Loucy (cell line): ENCODE results near the gene AMACR.

Experiments
- H2AFZ ChIP-seq: fragments of 200-600 bp; sonication (generic); 2 replicates; pipeline ENCODE4 v1.6.0; 2016; ENCODE audit warnings: antibody characterized with exemption, mild to moderate bottlenecking, low read length, moderate library complexity
- H3F3A ChIP-seq: fragments of 200-600 bp; 2 replicates; pipeline ENCODE4 v1.6.0; 2016; ENCODE audit warnings: antibody characterized with exemption, low read depth, mild to moderate bottlenecking
- H3K27me3 ChIP-seq: fragments of 200-600 bp; sonication (generic); 2 replicates; pipeline ENCODE4 v1.6.1; 2014; ENCODE audit warnings: low read length, mild to moderate bottlenecking; ENCODE audit not compliant: insufficient read depth, poor library complexity, severe bottlenecking
- H3K36me3 ChIP-seq: fragments of 200-600 bp; sonication (generic); 2 replicates; pipeline ENCODE4 v1.6.1; 2016; ENCODE audit warnings: low read length; ENCODE audit not compliant: insufficient read depth
- H3K4me1 ChIP-seq: fragments of 200-600 bp; sonication (generic); 2 replicates; pipeline ENCODE4 v1.5.1; 2014; ENCODE audit warnings: low read length, mild to moderate bottlenecking; ENCODE audit not compliant: insufficient read depth, poor library complexity, severe bottlenecking
- H3K4me2 ChIP-seq: fragments of 200-600 bp; sonication (generic); 2 replicates; pipeline ENCODE4 v1.6.0; 2014; ENCODE audit warnings: antibody characterized with exemption, low read length, low read depth, mild to moderate bottlenecking; ENCODE audit not compliant: poor library complexity, severe bottlenecking
- H3K4me3 ChIP-seq: fragments of 200-600 bp; sonication (generic); 2 replicates; pipeline ENCODE4 v1.5.1; 2014; ENCODE audit warnings: low read length, mild to moderate bottlenecking, mixed read lengths; ENCODE audit not compliant: poor library complexity, severe bottlenecking
- H3K79me2 ChIP-seq: fragments of 200-600 bp; sonication (generic); 2 replicates; pipeline ENCODE4 v1.6.1; 2014; ENCODE audit warnings: low read length; ENCODE audit not compliant: insufficient read depth
- H3K9ac ChIP-seq: fragments of 200-600 bp; sonication (generic); 2 replicates; pipeline ENCODE4 v1.6.0; 2014; ENCODE audit warnings: mild to moderate bottlenecking, low read depth, low read length, moderate library complexity; ENCODE audit not compliant: poor library complexity, severe bottlenecking
- H3K9me2 ChIP-seq: fragments of 200-600 bp; sonication (generic); replicated peaks from 2 replicates; pipeline ENCODE4 v1.6.1; 2016; ENCODE audit warnings: low read depth, low read length, mixed read lengths
- H3K9me3 ChIP-seq: fragments of 200-600 bp; sonication (generic); 2 replicates; pipeline ENCODE4 v1.6.1; 2014; ENCODE audit warnings: mild to moderate bottlenecking, antibody characterized with exemption, low read length, low read depth; ENCODE audit not compliant: insufficient read depth
- H4K20me1 ChIP-seq: fragments of 200-600 bp; sonication (generic); 2 replicates; pipeline ENCODE4 v1.6.0; 2014; ENCODE audit warnings: antibody characterized with exemption, low read length, mild to moderate bottlenecking; ENCODE audit not compliant: insufficient read depth, poor library complexity, severe bottlenecking
- CTCF ChIP-seq: fragments of 200-600 bp; sonication (generic); conservative IDR thresholded peaks from 2 replicates; pipeline ENCODE4 v1.5.1; 2014; ENCODE audit warnings: mild to moderate bottlenecking, antibody characterized with exemption, low read length
- EZH2phosphoT487 ChIP-seq: fragments of 200-600 bp; IDR thresholded peaks from 2 replicates; pipeline ENCODE4 v1.6.1; 2018; ENCODE audit warnings: antibody characterized with exemption, mild to moderate bottlenecking, moderate library complexity, borderline replicate concordance

AMACR gene

GRCh38 chr5:33937017-33937706, 70.7 kb downstream of the AMACR start:
- Histone ChIP-seq H2AFZ (no peak overlapping the region), H3K79me2 (no peaks in the 10 kb centered on the region), H4K20me1 (no peaks in the 10 kb centered on the region), H3F3A (no peaks in the 10 kb centered on the region), H3K27me3 (peaks cover 5% of the 10 kb centered on the region), H3K36me3 (no peaks in the 10 kb centered on the region), H3K9me2 (no peaks in the 10 kb centered on the region), H3K4me3 (no peak overlapping the region), H3K4me2 (no peak overlapping the region), H3K9ac (no peak overlapping the region), H3K4me1 (no peaks in the 10 kb centered on the region), H3K9me3 (no peaks in the 10 kb centered on the region)
- TF ChIP-seq CTCF, result no peak
- no peak for TF ChIP-seq EZH2phosphoT487

GRCh38 chr5:33936381-33937016, 71.4 kb downstream of the AMACR start, which contains the start of gene RXFP3:
TSS of gene RXFP3 (plus strand) at chr5:33936386. CDS start at chr5:33936741, 355 bp downstream.
- no peaks in the 10 kb centered on the region for H3K79me2 ChIP-seq
- H3K9me3 ChIP-seq, result no peaks in the 10 kb centered on the region
- H3K4me2 ChIP-seq, result no peak within 1 kb of the TSS
- no peak within 1 kb of the TSS for H3K9ac ChIP-seq
- H3K9me2 ChIP-seq, result no peaks in the 10 kb centered on the region
- no peak within 1 kb of the TSS for H3K4me3 ChIP-seq
- no peaks in the 10 kb centered on the region for H3K4me1 ChIP-seq
- H3K27me3 ChIP-seq, result peaks cover 5% of the 10 kb centered on the region
- H3K36me3 ChIP-seq, result no peaks in the 10 kb centered on the region
- no peak for TF ChIP-seq EZH2phosphoT487
- TF ChIP-seq CTCF, result no peak
- H4K20me1 ChIP-seq, result no peaks in the 10 kb centered on the region
- no peak within 1 kb of the TSS for H2AFZ ChIP-seq
- H3F3A ChIP-seq, result no peaks in the 10 kb centered on the region
